Superior temporal gyrus (tissue), 1 donor: ENCODE data around the gene TRAPPC11.
"Not testable (repeated sequence)": the region's sequence is repeated elsewhere in the genome, so short reads cannot be mapped to it uniquely, and the experiment has no call there.

Experiments
- DNase-seq: peaks from one replicate; pipeline ENCODE4 v3.0.0-alpha.2; 2016; ENCODE audit errors: extremely low spot score

Gene TRAPPC11

GRCh38 chr4:183721207-183722081 lies 62.4 kb downstream of the TRAPPC11 start:
- DNase-seq = no peak

GRCh38 chr4:183722731-183723560 lies 63.9 kb downstream of the TRAPPC11 start:
- no peak for DNase-seq

GRCh38 chr4:183723561-183724228 lies 64.6 kb downstream of the TRAPPC11 start:
- DNase-seq = no peak

GRCh38 chr4:183725585-183725984 lies 66.5 kb downstream of the TRAPPC11 start:
- DNase-seq = not testable (repeated sequence)

GRCh38 chr4:183727482-183727881 lies 68.4 kb downstream of the TRAPPC11 start:
- no peak for DNase-seq

GRCh38 chr4:183728223-183729068 lies 69.4 kb downstream of the TRAPPC11 start:
- no peak for DNase-seq

GRCh38 chr4:183729069-183729406 lies 69.9 kb downstream of the TRAPPC11 start:
- DNase-seq = no peak

GRCh38 chr4:183729430-183730328 lies 70.6 kb downstream of the TRAPPC11 start:
- no peak for DNase-seq

GRCh38 chr4:183732296-183732695 lies 73.2 kb downstream of the TRAPPC11 start:
- no peak for DNase-seq

GRCh38 chr4:183733181-183733580 lies 74.1 kb downstream of the TRAPPC11 start:
- no peak for DNase-seq

GRCh38 chr4:183738081-183738673 lies 79.1 kb downstream of the TRAPPC11 start:
- no peak for DNase-seq

GRCh38 chr4:183738961-183739360 lies 79.9 kb downstream of the TRAPPC11 start:
- DNase-seq = no peak

- no peak for DNase-seq
These were observed 87.5 kb downstream of the TRAPPC11 start for GRCh38 chr4:183746305-183747229.

GRCh38 chr4:183747380-183747779 lies 88.3 kb downstream of the TRAPPC11 start:
- DNase-seq = no peak

- no peak for DNase-seq
These were observed 89.0 kb downstream of the TRAPPC11 start for GRCh38 chr4:183747931-183748670.

- DNase-seq = no peak
These were observed 92.0 kb downstream of the TRAPPC11 start for GRCh38 chr4:183751106-183751505.

- no peak for DNase-seq
These were observed 96.5 kb downstream of the TRAPPC11 start for GRCh38 chr4:183755596-183755995.

- DNase-seq = no peak
These were observed 98.0 kb downstream of the TRAPPC11 start for GRCh38 chr4:183757060-183757459.
